Measurements from ENCODE around the gene LCN6.

DNA sequence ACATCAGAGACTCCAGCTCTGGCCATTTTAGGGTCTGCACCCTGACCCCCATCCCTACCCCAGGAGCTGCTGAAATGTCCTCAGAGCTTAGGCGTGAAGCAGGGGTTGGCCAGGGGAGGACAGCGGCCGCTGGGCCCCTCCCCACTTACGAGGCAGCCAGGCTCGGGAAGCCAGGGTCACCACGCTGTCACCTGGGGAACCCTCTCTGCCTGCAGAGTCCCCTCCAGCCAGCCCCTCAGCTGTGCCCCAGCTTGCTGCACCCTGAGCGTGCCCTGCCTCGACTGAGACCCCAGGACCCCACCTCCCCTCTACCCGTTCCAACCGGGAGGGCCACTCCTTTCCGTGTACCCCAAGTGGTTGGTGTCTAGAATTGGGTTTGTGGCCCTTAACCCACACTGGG, 8.3 kb downstream of the LCN6 start:
- no peak for TF ChIP-seq CTCF (IDR thresholded peaks at IDR 0.05)
- TF ChIP-seq EZH2 (IDR thresholded peaks at IDR 0.05; ENCODE audit: borderline replicate concordance, insufficient read depth, low read depth, low read length, poor library complexity, severe bottlenecking) = no peak
